SK-N-SH treated with all-trans-retinoic acid at 6 μM for 48 hours (cell line): ENCODE data around the gene FOLR1.

Source experiments
- ARNTL ChIP-seq: fragments of 450-650 bp; formaldehyde crosslinking; IDR thresholded peaks from 2 replicates; pipeline ENCODE4 v1.5.0; 2020; ENCODE audit warnings: low read depth, mild to moderate bottlenecking, moderate library complexity, borderline replicate concordance
- BACH2 ChIP-seq: fragments of 250-450 bp; sonication (Bioruptor Pico); IDR thresholded peaks from 2 replicates; pipeline ENCODE4 v1.9.0; 2021; ENCODE audit warnings: mild to moderate bottlenecking, borderline replicate concordance
- CSDC2 ChIP-seq: fragments of 250-450 bp; sonication (Bioruptor Pico); IDR thresholded peaks from 2 replicates; pipeline ENCODE4 v1.5.0; 2020; ENCODE audit warnings: mild to moderate bottlenecking, moderate library complexity
- CSRNP3 ChIP-seq: fragments of 250-450 bp; sonication (Bioruptor Pico); IDR thresholded peaks from 2 replicates; pipeline ENCODE4 v1.5.1; 2021; ENCODE audit warnings: mild to moderate bottlenecking, moderate library complexity
- PATZ1 ChIP-seq: fragments of 250-450 bp; sonication (Bioruptor Pico); IDR thresholded peaks from 2 replicates; pipeline ENCODE4 v1.8.0; 2020; ENCODE audit warnings: mild to moderate bottlenecking, moderate library complexity, borderline replicate concordance
- TCF4 ChIP-seq: fragments of 250-450 bp; sonication (Bioruptor Pico); IDR thresholded peaks from 2 replicates; pipeline ENCODE4 v1.8.0; 2021; ENCODE audit warnings: mild to moderate bottlenecking, moderate library complexity, borderline replicate concordance
- TSHZ2 ChIP-seq: fragments of 250-450 bp; sonication (Bioruptor Pico); IDR thresholded peaks from 2 replicates; pipeline ENCODE4 v1.5.0; 2020; ENCODE audit warnings: mild to moderate bottlenecking, moderate library complexity
- ZNF70 ChIP-seq: fragments of 450-650 bp; formaldehyde crosslinking; IDR thresholded peaks from 2 replicates; pipeline ENCODE4 v1.5.0; 2020; ENCODE audit warnings: mild to moderate bottlenecking, moderate library complexity
- ZNF8 ChIP-seq: fragments of 450-650 bp; formaldehyde crosslinking; IDR thresholded peaks from 2 replicates; pipeline ENCODE4 v1.5.0; 2020; ENCODE audit warnings: mild to moderate bottlenecking, moderate library complexity

- TF ChIP-seq TSHZ2 (no peak), BACH2 (CRISPR knock-in tag) (no peak), TCF4 (CRISPR knock-in tag) (no peak), CSDC2 (CRISPR knock-in tag) (no peak), ARNTL (CRISPR knock-in tag) (no peak), ZNF8 (CRISPR knock-in tag) (no peak), PATZ1 (CRISPR knock-in tag) (no peak), CSRNP3 (CRISPR knock-in tag) (no peak), ZNF70 (no peak)
Measured at GRCh38 chr11:72241291-72241781, 49.4 kb downstream of the FOLR1 start.
